Fibroblast of gingiva (primary cell): ENCODE measurements around the gene THAP11.

Source experiments
- DNase-seq: peaks from one replicate; pipeline ENCODE4 v3.0.0-alpha.2; 2011; ENCODE audit warnings: low read depth

Gene THAP11

GRCh38 chr16:67883872-67884261, 41.7 kb downstream of the THAP11 start:
- peak; percentile 26 for DNase-seq

GRCh38 chr16:67884684-67885083, 42.6 kb downstream of the THAP11 start, which contains the start of gene NRN1L:
Gene NRN1L (plus strand): TSS chr16:67884885. CDS start chr16:67884904, 19 bp downstream.
- DNase-seq: peak; percentile 88

- no peak for DNase-seq
Observed at GRCh38 chr16:67885545-67885944, 43.4 kb downstream of the THAP11 start.

- DNase-seq: no peak
Observed at GRCh38 chr16:67885976-67886375, 43.9 kb downstream of the THAP11 start.

- no peak for DNase-seq
Observed at GRCh38 chr16:67886387-67886786, 44.3 kb downstream of the THAP11 start.

- DNase-seq: no peak
Observed at GRCh38 chr16:67888331-67888730, 46.2 kb downstream of the THAP11 start.

GRCh38 chr16:67892375-67892774, 50.3 kb downstream of the THAP11 start:
- DNase-seq: no peak

GRCh38 chr16:67892899-67893742, 51.0 kb downstream of the THAP11 start, which contains the start of gene PSKH1:
Gene PSKH1 (plus strand): TSS chr16:67893254. CDS start chr16:67908750, 15,496 bp downstream.
- peak; percentile 92 for DNase-seq
